GM19463 (cell line): ENCODE measurements around the gene PBX3.

Experiments
- ATAC-seq: cut with Tn5 transposase; IDR thresholded peaks from one replicate; pipeline ENCODE4 v1.9.1; 2021; ENCODE audit warnings: mild to moderate bottlenecking, moderate library complexity; ENCODE audit not compliant: unreplicated experiment

The PBX3 gene

DNA sequence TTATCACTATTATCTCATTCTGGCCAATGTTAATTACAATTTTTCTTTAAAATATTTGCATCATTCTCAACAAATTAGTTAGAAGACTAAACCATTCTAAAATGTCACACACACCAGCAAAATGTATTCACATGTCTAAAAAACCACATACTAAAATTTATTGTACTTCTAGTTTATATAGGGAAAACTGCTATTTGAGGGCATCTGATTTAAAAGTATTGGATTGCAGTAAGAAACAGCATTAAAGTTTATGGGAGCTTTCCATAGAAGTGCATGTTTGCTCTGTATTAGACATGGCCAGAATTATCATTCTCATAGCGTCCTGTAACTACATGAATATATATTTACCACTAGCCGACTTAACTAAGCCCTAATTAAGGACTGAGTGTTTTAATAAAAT lies 150.3 kb downstream of the PBX3 start:
- no peak for ATAC-seq

DNA sequence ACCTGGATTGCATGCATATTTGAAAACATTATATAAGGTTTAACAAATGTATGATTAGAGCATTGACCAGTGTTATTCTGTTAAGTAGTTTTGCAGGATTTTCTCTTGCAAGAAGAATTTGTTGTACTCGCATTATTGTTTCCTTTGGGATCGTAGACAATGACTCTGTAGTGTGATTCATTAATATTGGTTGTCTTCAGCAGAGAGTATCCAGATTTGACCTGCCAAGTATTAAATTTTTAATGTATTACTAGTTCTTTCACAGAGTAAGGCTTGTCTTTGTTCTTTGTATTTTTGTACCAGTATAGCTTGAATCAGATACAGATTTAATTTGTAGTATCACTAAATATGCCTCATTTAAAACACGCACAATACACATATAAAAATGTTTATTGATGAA lies 155.0 kb downstream of the PBX3 start:
- ATAC-seq = no peak

DNA sequence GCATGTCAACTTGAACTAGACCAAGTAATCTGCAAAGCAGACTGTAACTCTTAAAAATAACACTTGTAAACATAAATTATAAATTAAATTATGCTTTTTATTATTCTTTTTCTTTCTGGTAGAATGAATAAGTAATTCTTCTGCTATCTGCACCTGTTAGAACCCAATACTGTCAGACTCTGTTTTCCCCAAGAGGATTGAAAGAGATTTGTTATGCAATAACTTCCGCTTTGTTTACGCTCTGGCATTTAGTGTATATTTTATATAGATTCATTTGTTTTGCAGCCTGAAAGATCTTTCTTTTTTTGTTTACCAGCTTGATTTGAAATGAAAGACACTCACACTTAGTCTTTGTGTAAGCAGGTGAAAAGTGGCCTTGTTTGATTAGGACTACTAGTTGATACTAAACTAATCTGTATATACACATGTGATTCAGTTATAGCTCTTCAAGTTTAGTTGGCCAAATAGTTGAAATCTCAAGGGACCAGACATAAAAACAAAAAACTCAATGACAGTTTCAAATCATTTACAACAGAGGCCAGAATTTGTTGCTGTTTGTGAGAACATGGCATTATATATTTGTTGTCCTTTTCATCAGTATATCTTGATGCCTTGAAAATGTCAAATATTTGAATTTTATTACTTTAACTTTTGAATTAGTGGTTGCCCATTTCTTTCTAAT lies 155.8 kb downstream of the PBX3 start:
- no peak for ATAC-seq

DNA sequence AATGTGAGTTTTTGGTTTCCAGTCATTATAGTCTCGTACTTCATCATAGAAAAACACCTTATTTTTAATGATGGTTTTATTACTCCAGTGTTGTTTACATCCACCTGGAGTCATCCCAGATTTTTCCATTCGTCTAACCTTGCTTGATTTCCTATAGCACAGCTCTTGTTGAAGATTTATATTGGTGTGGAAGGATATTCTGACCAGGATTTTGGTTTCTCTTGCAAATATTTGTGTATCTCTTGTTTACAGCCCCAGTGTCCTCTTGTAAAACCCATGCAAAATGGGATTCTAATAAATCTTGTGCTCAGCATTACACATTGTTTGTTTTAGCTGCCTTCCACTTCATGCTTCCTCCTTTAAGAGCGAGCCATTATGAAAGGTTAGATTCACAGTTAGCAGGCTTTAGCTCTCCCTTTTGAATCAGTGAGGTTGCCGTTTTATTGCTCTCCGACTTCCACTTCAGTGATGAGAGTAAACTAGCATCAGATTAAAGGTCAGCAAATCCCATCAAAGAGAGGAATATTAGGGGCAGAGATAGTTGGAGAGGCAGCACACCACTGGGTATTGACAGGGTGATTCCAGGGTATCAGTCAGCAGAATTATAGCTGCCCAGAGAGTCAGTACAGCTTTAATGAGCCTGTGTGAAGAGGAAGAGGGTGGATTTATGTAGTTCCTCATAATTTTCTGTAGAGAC lies 157.1 kb downstream of the PBX3 start:
- no peak for ATAC-seq

DNA sequence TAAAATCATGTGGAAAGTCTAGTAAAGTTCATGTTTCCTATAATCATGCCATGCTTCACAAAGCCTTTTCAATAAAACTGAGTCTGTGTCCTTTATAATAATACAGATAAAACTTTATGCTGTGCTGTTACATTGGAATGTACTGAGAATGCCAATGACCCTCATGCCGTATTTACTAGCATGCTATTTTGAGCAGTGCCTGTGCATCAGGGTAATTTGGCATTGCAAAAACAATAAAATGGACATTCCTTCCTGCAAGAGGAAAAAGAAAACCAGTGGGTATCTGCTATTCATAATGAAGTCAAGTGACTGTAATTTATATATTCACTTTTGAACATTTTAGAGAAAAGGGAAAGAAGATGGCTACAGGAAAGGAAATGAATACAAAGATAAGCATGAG lies 159.0 kb downstream of the PBX3 start:
- ATAC-seq = no peak

DNA sequence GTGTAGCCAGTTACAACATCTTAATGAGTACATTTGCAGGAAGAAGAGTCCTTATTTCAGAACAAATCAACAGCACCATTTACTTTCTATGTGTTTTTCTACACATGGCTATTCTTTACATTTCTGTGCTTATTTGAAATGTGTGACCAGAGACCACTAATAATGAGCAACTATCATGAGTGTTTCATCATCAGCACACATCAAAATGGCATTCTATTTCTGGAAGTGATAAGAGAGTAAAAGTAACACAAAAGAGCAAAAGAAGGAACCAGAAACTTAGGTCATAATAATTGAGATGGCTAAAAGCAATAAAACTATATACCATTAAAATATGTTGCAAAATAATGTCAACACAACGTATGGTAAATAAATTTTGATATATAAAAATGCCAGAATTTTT lies 159.7 kb downstream of the PBX3 start:
- no peak for ATAC-seq

DNA sequence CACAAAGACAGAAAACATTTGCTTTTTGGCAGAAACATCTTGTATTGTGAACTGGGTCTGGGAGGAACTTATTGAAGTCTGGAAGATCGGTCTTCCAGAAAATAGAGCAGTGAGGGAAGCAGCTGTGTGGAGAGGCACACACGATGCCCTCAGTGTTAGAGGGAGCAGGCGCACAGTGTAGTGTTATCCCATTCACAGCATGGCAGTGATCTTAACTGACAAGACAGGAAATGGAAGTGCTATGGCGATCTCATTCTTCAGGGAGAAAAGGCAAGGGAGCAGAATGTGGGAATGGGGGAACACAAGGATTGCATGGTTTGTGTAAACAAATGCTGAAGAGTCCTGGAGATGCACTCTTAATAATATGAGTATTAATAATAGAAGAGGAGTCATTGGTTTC lies 161.0 kb downstream of the PBX3 start:
- no peak for ATAC-seq

DNA sequence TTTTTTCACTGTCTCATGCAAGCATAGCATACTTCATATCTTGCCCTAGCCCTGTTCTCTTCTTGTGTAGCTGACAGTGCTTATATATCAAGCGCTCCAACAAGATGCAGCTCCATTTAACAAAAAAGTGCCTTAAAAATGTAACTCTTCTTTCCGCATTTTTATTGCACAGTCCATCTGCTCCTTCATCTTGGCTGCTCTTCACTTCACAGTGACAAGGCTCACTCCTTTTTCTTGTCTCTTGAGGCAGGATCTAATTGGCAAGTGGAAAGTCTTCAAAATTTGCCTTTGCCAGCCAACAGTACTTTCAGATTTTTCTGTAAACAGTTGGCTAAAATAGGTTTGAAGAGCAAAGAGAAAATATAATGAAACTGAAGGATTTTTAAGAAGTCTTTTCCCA lies 161.8 kb downstream of the PBX3 start:
- no peak for ATAC-seq

DNA sequence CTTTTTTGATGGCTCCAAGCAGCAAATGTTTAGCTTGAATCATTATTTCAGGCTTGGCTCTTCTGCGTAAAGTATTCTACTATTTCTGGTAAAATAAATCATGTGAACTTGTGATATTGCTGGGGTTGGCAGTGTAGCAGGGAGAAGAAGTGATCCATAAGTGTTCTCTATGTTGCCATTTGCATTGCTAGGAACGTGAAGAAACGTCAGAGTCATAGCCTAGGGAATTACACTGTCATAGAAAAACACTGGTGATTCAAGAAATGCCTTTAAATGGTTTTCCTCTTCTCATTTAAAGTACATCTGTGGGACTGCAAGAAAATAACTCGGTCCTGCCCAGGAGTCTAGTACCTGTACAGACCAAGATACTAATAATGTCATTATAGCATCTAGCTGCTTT lies 162.3 kb downstream of the PBX3 start:
- no peak for ATAC-seq

DNA sequence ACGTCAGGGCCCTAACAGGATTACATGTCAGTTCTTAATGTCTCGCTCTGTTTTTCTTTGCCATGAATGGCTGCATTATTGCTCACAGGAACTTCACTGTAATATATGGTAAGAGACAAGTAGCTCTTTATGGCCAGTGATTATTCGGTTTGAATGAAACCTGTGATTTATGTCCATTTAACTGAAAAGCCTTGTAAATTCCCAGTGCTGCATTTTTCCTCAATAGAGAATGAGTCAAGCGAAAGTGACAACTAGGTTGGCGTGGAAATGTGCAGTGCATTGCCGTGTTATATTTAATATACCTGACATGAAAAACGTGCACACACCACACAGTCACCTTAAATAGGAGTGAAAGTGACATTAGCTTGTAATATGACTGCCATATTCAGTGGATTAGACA lies 163.1 kb downstream of the PBX3 start:
- no peak for ATAC-seq

DNA sequence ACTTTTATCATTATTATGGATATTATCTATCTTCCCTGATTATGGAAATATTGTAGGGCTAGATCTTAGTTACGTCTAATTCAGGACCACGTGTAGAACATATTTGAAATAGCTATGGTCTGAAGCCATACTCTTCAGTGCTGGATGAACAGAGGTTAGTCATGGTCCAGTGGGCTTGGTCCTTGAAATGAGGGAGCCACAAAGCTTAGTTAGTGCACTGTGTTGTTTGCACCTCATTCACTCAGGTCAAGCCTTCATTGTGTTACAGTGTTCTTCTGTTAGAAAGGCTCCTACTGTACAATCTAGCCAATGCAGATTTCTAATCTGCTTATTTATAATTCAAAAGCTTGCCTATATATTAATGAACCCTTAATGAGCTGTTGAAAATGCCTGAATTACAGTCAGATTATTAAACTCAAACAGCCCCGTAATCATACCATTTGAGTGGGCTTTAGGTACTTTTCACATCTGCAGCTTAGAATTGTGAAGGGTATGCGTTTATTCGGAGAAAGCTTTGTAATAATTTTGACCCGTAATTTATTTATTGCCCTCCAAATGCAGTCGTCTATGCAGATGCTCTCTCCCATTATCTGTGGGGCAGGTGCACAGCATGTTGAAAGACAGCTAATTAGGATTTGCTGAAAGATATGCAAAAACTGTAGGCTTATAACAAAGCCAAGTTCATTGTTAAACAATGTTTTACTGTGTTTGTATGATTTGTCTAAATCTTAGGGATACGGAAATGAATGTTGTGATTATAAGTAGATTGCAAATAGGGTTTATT lies 164.9 kb downstream of the PBX3 start:
- no peak for ATAC-seq

DNA sequence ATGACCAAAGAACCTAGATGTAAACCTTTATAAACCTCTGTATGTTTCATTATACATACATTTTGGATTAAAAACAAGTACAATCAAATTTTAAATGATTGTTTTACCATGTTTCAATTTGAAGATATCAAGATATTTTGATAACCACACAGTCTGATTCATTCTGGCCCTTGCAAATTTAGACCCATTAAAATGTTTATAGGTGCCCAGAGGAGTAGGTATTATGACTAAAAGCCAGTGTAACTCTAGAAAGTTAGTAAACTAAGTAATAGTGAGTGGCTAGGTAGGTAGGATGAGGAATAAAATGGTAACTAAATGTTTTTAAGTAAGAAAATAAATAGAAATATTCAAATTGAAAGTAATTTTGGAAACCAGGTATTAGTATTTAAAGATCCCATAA lies 165.5 kb downstream of the PBX3 start:
- no peak for ATAC-seq

DNA sequence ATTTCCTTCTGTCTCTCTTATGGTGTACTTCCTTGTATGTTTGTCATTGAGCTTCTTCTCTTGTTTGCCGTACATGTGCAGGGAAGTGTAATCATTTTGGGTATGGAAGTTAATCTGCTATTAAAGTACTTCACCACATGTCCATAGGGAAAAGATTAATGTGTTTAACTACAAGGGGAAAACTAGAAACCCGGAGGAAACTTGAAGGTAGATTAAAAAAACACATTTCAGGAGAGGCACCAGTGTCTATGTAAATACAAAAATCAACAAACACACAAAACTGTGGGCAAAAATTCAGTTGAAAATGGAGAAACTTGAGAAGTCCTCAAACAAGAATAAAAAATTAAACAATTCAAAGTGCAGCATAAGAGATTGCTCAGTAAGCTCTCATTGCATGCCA lies 166.4 kb downstream of the PBX3 start:
- no peak for ATAC-seq

DNA sequence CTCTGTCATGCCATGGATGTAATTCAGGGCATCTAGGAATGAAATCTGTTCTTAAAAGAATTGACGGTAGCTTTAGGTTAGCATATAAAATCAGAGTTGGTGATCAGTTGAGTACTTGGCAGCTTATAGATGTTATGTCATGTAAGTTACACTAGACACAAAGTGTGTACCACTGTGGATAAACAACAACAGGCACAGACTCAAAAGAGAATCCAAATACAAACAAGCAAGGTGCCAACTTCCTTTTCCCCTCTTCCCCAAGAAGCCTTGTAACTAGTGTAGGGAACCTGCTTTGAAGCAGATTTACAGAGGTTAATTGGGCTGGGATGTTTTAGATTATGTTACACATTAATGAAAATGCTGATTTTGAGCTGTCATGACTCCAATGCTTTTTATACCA lies 167.2 kb downstream of the PBX3 start:
- no peak for ATAC-seq

DNA sequence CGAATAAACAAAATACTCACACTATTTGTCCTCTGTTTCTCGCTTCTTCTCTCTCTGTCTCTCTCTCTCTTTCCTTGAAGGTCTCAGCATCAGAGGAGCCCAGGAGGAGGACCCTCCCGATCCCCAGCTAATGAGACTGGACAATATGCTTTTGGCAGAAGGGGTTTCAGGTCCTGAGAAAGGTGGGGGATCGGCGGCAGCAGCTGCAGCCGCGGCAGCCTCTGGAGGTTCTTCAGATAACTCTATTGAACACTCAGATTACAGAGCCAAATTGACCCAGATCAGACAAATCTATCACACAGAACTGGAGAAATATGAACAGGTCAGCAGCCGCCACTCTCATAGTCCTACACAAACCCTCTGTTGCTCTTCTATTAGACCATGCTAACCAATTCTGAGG lies 168.4 kb downstream of the PBX3 start:
- no peak for ATAC-seq

DNA sequence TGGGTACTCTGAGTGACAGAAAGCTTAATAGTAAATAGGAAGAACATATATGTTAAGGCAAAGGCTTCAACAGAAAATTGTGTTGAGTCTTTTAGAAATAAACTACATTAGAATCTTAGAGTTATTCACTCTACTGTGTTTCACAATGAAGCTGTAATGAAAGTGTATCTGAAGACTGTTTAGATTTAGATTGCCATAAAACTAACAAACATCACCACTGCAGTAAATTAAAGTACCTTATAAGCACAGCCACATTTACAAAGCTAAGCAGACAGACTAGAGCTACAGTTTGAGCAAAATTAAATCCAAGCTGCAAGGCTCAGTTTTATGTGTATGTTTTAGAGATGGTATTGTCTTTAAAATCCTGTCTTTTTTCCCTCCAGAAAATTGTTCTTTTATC lies 172.4 kb downstream of the PBX3 start:
- no peak for ATAC-seq

DNA sequence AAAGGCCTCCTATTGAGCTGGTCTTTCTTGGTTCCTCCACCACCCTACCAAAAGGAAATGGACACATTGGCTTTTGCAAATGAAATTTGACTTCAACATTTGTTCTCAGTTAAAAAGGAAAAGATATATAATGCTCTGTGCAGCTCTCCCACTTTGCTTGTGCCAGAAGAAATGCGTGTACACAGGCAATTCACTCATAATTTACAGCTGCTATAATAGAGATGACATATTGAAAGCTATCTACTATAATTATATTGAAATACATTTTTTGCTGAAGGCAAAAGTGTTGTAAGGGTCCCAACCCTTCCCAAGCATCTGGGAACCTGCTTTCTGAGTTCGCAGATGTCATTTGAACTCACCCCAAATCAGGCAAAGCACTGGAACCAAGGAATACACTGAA lies 173.2 kb downstream of the PBX3 start:
- ATAC-seq = no peak

DNA sequence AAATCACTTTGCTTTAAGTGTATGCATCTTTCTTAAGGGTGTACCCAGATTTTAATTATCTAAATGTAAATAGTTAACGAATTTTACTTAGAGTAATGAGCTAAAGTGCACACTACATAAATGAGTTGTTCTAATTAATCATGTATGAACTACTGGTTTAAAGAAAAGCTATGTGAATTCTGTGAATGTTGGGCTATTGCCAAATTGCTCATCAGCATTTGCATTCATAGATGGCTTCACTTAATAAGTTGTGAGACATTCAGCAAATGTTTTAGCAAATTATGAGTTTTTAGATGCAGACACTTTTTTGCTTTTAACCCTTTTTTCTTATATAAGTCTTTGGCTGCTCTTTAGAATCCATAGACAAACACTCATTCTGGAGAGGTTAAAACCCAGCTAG lies 175.7 kb downstream of the PBX3 start:
- no peak for ATAC-seq

DNA sequence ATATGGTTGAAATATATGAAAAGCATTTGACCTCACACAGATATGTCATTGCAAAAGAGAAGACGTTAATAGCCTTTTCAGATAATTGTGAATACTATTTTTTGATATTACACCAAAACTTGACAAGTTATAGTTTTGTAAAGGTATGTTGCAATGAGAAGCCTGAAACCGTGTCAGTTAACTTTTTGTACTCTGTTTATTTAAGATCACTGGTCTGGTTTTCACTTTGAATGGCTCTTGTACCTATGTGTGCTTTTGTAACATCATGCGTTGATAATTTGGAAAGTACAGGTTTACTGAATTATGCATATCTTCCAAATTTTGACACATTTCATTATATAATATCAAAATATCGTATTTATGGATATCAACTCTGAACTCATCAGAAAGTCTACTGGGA lies 177.2 kb downstream of the PBX3 start:
- no peak for ATAC-seq

DNA sequence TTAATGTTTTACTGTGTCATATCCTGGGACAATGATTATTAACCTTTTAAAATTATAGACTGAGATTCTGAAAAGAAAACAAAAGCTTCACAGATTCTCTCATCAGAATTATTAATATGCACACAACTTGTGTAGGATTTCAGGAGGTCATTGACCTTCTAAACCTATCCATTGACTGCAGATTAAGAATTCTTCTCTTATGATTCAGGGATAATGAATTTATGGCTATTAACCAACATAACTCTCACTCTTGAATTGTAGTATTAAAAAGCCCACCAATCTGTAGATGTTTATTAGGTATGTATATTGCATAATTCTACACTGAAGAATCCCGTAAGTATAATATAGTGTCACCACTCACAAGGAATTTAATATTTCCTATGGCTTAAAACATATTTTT lies 179.8 kb downstream of the PBX3 start:
- ATAC-seq = no peak

DNA sequence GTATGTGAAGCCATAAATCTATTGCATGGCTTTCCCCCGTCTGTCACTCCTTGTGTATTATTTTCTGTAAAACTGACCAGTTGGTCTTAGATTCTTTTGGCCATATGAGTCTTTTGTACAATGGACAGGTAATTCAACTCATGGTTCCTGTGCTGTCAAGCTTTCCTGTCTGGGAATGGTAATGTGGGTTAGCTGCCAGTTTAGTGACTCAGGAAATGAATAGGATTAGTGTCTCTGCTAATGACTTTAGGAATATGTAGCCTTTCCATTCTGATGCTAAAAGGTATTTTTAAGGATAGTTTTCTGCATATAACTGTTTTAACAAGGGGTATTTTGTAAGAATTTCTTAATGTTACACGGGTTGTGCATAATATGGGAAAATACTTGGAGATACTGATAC lies 182.7 kb downstream of the PBX3 start:
- ATAC-seq = no peak

DNA sequence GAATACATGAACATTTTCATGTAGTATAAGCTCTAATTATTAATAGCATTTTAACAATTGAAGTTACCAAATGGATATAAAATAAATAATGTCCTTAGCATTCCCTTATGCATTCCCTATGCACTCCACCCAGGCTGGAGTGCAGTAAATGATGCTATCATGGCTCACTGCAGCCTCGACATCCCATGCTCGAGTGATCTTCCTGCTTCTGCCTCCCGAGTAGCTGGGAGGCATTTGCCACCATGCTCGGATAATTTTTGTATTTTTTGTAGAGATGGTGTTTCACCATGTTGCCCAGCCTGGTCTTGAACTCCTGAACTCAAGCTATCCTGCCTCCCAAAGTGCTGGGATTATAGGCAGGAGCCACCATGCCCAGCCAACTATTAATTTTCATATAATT lies 184.0 kb downstream of the PBX3 start:
- no peak for ATAC-seq
